BLaER1 (cell line): ENCODE data around the gene SERPINB7.

Experiments used
- H3K27ac ChIP-seq: shearing (Covaris generic); formaldehyde crosslinking; 2 replicates; pipeline ENCODE4 v1.8.1; 2022
- H3K27me3 ChIP-seq: shearing (Covaris generic); formaldehyde crosslinking; 2 replicates; pipeline ENCODE4 v1.8.1; 2022
- H3K36me3 ChIP-seq: shearing (Covaris generic); formaldehyde crosslinking; 2 replicates; pipeline ENCODE4 v1.8.1; 2022
- H3K4me1 ChIP-seq: shearing (Covaris generic); formaldehyde crosslinking; 2 replicates; pipeline ENCODE4 v1.8.1; 2022
- H3K4me2 ChIP-seq: shearing (Covaris generic); formaldehyde crosslinking; 2 replicates; pipeline ENCODE4 v1.8.1; 2022
- H3K4me3 ChIP-seq: shearing (Covaris generic); formaldehyde crosslinking; 2 replicates; pipeline ENCODE4 v1.8.1; 2022
- H3K9ac ChIP-seq: shearing (Covaris generic); formaldehyde crosslinking; 2 replicates; pipeline ENCODE4 v1.8.1; 2022
- H3K9me3 ChIP-seq: shearing (Covaris generic); formaldehyde crosslinking; 2 replicates; pipeline ENCODE4 v1.8.1; 2022
- H4K20me1 ChIP-seq: shearing (Covaris generic); formaldehyde crosslinking; 2 replicates; pipeline ENCODE4 v1.8.1; 2022
- Cebpa-rat ChIP-seq: shearing (Covaris generic); IDR thresholded peaks from 2 replicates; pipeline ENCODE4 v1.8.1; 2022

SERPINB7 gene

GRCh38 chr18:63775166-63775730 lies at the start of gene SERPINB7:
Gene SERPINB7 (plus strand): TSS chr18:63775418. CDS start chr18:63782373, 6,955 bp downstream.
- H3K4me1 ChIP-seq = no peaks in the 10 kb centered on the region
- no peaks in the 10 kb centered on the region for H3K27me3 ChIP-seq
- no peak for TF ChIP-seq Cebpa-rat
- H3K4me2 ChIP-seq = no peak within 1 kb of the TSS
- H3K4me3 ChIP-seq = no peak within 1 kb of the TSS
- H3K27ac ChIP-seq = no peak within 1 kb of the TSS
- H3K9ac ChIP-seq = no peak within 1 kb of the TSS
- H3K9me3 ChIP-seq = no peaks in the 10 kb centered on the region
- H3K36me3 ChIP-seq = no peaks in the 10 kb centered on the region
- H4K20me1 ChIP-seq = no peaks in the 10 kb centered on the region

- Histone ChIP-seq H3K4me3 (no peak overlapping the region), H3K36me3 (no peaks in the 10 kb centered on the region), H3K9ac (no peak overlapping the region), H3K27ac (no peak overlapping the region), H3K4me2 (0 out of 2 replicates have a peak overlapping the region, but pooled peaks have one; percentile 2), H3K27me3 (no peaks in the 10 kb centered on the region), H4K20me1 (no peaks in the 10 kb centered on the region), H3K4me1 (peaks cover 18% of the 10 kb centered on the region), H3K9me3 (no peaks in the 10 kb centered on the region)
- no peak for TF ChIP-seq Cebpa-rat
These were observed 49.3 kb upstream of the SERPINB7 start for GRCh38 chr18:63725682-63726480.

- no peak overlapping the region for H3K27ac ChIP-seq
- no peaks in the 10 kb centered on the region for H3K9me3 ChIP-seq
- no peak overlapping the region for H3K4me3 ChIP-seq
- no peaks in the 10 kb centered on the region for H3K27me3 ChIP-seq
- no peak overlapping the region for H3K9ac ChIP-seq
- H3K36me3 ChIP-seq = no peaks in the 10 kb centered on the region
- no peak overlapping the region for H3K4me2 ChIP-seq
- no peaks in the 10 kb centered on the region for H4K20me1 ChIP-seq
- peaks cover 6% of the 10 kb centered on the region; the same call in 1 of the 2 replicates for H3K4me1 ChIP-seq
- TF ChIP-seq Cebpa-rat = no peak
These were observed 44.4 kb upstream of the SERPINB7 start for GRCh38 chr18:63730773-63731172.

- Histone ChIP-seq H3K27me3 (no peaks in the 10 kb centered on the region), H3K4me2 (no peak overlapping the region), H3K36me3 (no peaks in the 10 kb centered on the region), H3K27ac (no peak overlapping the region), H3K4me3 (no peak overlapping the region), H4K20me1 (no peaks in the 10 kb centered on the region), H3K9ac (no peak overlapping the region), H3K9me3 (no peaks in the 10 kb centered on the region), H3K4me1 (peaks cover 3% of the 10 kb centered on the region; the same call in 1 of the 2 replicates)
- no peak for TF ChIP-seq Cebpa-rat
These were observed 44.0 kb upstream of the SERPINB7 start for GRCh38 chr18:63731215-63731614.

GRCh38 chr18:63736876-63737275 lies 38.3 kb upstream of the SERPINB7 start:
- H3K4me2 ChIP-seq = no peak overlapping the region
- no peaks in the 10 kb centered on the region for H3K36me3 ChIP-seq
- no peak overlapping the region for H3K9ac ChIP-seq
- H4K20me1 ChIP-seq = no peaks in the 10 kb centered on the region
- no peak overlapping the region for H3K27ac ChIP-seq
- no peaks in the 10 kb centered on the region for H3K9me3 ChIP-seq
- H3K27me3 ChIP-seq = no peaks in the 10 kb centered on the region
- TF ChIP-seq Cebpa-rat = no peak
- no peak overlapping the region for H3K4me3 ChIP-seq
- H3K4me1 ChIP-seq = no peaks in the 10 kb centered on the region

- Histone ChIP-seq H4K20me1 (no peaks in the 10 kb centered on the region), H3K9me3 (no peaks in the 10 kb centered on the region), H3K9ac (no peak overlapping the region)
These were observed 33.4 kb upstream of the SERPINB7 start for GRCh38 chr18:63741769-63742168.

GRCh38 chr18:63747006-63747405 lies 28.2 kb upstream of the SERPINB7 start:
- Histone ChIP-seq H3K9ac (no peak overlapping the region), H3K36me3 (no peaks in the 10 kb centered on the region), H4K20me1 (no peaks in the 10 kb centered on the region), H3K4me3 (no peak overlapping the region), H3K4me2 (no peak overlapping the region), H3K4me1 (no peaks in the 10 kb centered on the region), H3K9me3 (no peaks in the 10 kb centered on the region), H3K27ac (no peak overlapping the region), H3K27me3 (no peaks in the 10 kb centered on the region; the same call in 1 of the 2 replicates)
- no peak for TF ChIP-seq Cebpa-rat

More at GRCh38 chr18:63741769-63742168, 33.4 kb upstream of the SERPINB7 start:
- no peaks in the 10 kb centered on the region for H3K36me3 ChIP-seq
- H3K4me3 ChIP-seq = no peak overlapping the region
- H3K4me2 ChIP-seq = no peak overlapping the region
- no peaks in the 10 kb centered on the region; the same call in 1 of the 2 replicates for H3K27me3 ChIP-seq
- no peak overlapping the region for H3K27ac ChIP-seq
- TF ChIP-seq Cebpa-rat = no peak
- H3K4me1 ChIP-seq = no peaks in the 10 kb centered on the region

- H3K27ac ChIP-seq = no peak overlapping the region
- H3K36me3 ChIP-seq = no peaks in the 10 kb centered on the region
- no peak overlapping the region for H3K9ac ChIP-seq
- H3K4me2 ChIP-seq = no peak overlapping the region
- H3K9me3 ChIP-seq = no peaks in the 10 kb centered on the region
- H3K4me3 ChIP-seq = no peak overlapping the region
- no peaks in the 10 kb centered on the region for H3K4me1 ChIP-seq
- no peaks in the 10 kb centered on the region for H4K20me1 ChIP-seq
- no peak for TF ChIP-seq Cebpa-rat
- H3K27me3 ChIP-seq = no peaks in the 10 kb centered on the region
These were observed 25.7 kb upstream of the SERPINB7 start for GRCh38 chr18:63749489-63749888.

- Histone ChIP-seq H3K4me1 (no peaks in the 10 kb centered on the region), H3K27me3 (no peaks in the 10 kb centered on the region)
- TF ChIP-seq Cebpa-rat = no peak
These were observed 22.6 kb upstream of the SERPINB7 start for GRCh38 chr18:63752636-63753035.

GRCh38 chr18:63753676-63754075 lies 21.5 kb upstream of the SERPINB7 start:
- H3K9ac ChIP-seq = no peak overlapping the region
- TF ChIP-seq Cebpa-rat = no peak
- no peaks in the 10 kb centered on the region for H3K27me3 ChIP-seq
- H3K4me2 ChIP-seq = no peak overlapping the region
- H3K4me3 ChIP-seq = no peak overlapping the region
- no peak overlapping the region for H3K27ac ChIP-seq
- H3K36me3 ChIP-seq = no peaks in the 10 kb centered on the region
- H3K4me1 ChIP-seq = no peaks in the 10 kb centered on the region
- H3K9me3 ChIP-seq = no peaks in the 10 kb centered on the region
- no peaks in the 10 kb centered on the region for H4K20me1 ChIP-seq

More at GRCh38 chr18:63752636-63753035, 22.6 kb upstream of the SERPINB7 start:
- no peaks in the 10 kb centered on the region for H3K9me3 ChIP-seq
- no peak overlapping the region for H3K9ac ChIP-seq
- no peak overlapping the region for H3K4me2 ChIP-seq
- no peaks in the 10 kb centered on the region for H3K36me3 ChIP-seq
- H4K20me1 ChIP-seq = no peaks in the 10 kb centered on the region
- no peak overlapping the region for H3K4me3 ChIP-seq
- H3K27ac ChIP-seq = no peak overlapping the region
